ENCODE data around the gene THSD7B.

GRCh38 chr2:137339051-137339450 is 573.7 kb downstream of the THSD7B start:
- TF ChIP-seq EZH2phosphoT487 (IDR thresholded peaks at IDR 0.05; ENCODE audit: insufficient read depth, low read depth) (no peak), EZH2 (IDR thresholded peaks at IDR 0.05; ENCODE audit: insufficient read depth, poor library complexity, severe bottlenecking) (no peak)
